ENCODE data around the gene AHRR. TPM values are rescaled to one million over a fixed set of nuclear protein-coding genes. Genes with fewer than 3 reads are reported as not detected.
"Not testable (repeated sequence)": the region's sequence is repeated elsewhere in the genome, so short reads cannot be mapped to it uniquely, and the experiment has no call there.

AHRR gene
- total RNA-seq, 1 donor from 2014 or later = 18.7 TPM

- intact Hi-C loops (cut with micrococcal nuclease) = no loop called here
Measured at GRCh38 chr5:375336-375920, 53.9 kb downstream of the AHRR start.

- intact Hi-C loops (cut with micrococcal nuclease) = no loop called here
Measured at GRCh38 chr5:375921-376798, 54.6 kb downstream of the AHRR start.

- intact Hi-C loops (cut with micrococcal nuclease) = no loop called here
Measured at GRCh38 chr5:376799-377325, 55.3 kb downstream of the AHRR start.

- intact Hi-C loops (cut with micrococcal nuclease) = no loop called here
Measured at GRCh38 chr5:377326-377981, 55.9 kb downstream of the AHRR start.

- intact Hi-C loops (cut with micrococcal nuclease) = loop anchor here (2.0 kb wide), 1 partner anchor 46 kb away; no protein-coding TSS in a partner anchor
Measured at GRCh38 chr5:378301-378891, 56.9 kb downstream of the AHRR start.

GRCh38 chr5:378976-379742 is 57.6 kb downstream of the AHRR start:
- intact Hi-C loops (cut with micrococcal nuclease) = loop anchor here (1.0 to 2.0 kb wide), 2 partner anchors 13 to 46 kb away; no protein-coding TSS in a partner anchor

GRCh38 chr5:380701-381309 is 59.3 kb downstream of the AHRR start:
- intact Hi-C loops (cut with micrococcal nuclease) = no loop called here

GRCh38 chr5:383066-383465 is 61.6 kb downstream of the AHRR start:
- intact Hi-C loops (cut with micrococcal nuclease) = no loop called here

GRCh38 chr5:383621-384020 is 62.1 kb downstream of the AHRR start:
- intact Hi-C loops (cut with micrococcal nuclease) = no loop called here

GRCh38 chr5:384576-384975 is 63.1 kb downstream of the AHRR start:
- intact Hi-C loops (cut with micrococcal nuclease) = not testable (repeated sequence)

GRCh38 chr5:385321-385720 is 63.8 kb downstream of the AHRR start:
- intact Hi-C loops (cut with micrococcal nuclease) = no loop called here

GRCh38 chr5:386432-387341 is 65.2 kb downstream of the AHRR start:
- intact Hi-C loops (cut with micrococcal nuclease) = no loop called here

GRCh38 chr5:387491-388265 is 66.2 kb downstream of the AHRR start:
- intact Hi-C loops (cut with micrococcal nuclease) = no loop called here

- intact Hi-C loops (cut with micrococcal nuclease) = no loop called here
Measured at GRCh38 chr5:388266-389196, 67.0 kb downstream of the AHRR start.

GRCh38 chr5:389197-389821 is 67.8 kb downstream of the AHRR start:
- intact Hi-C loops (cut with micrococcal nuclease) = no loop called here

- intact Hi-C loops (cut with micrococcal nuclease) = no loop called here
Measured at GRCh38 chr5:389891-390622, 68.5 kb downstream of the AHRR start.

All from T-helper 1 cell treated with Interleukin-12 subunit alpha and Interleukin-12 subunit beta and Interleukin-4 antibody, amounts not matched to agents 30 ng/mL and 1 ng/mL, for 36 hours (primary cell).